ENCODE measurements around the gene LTB4R.

The LTB4R gene

DNA sequence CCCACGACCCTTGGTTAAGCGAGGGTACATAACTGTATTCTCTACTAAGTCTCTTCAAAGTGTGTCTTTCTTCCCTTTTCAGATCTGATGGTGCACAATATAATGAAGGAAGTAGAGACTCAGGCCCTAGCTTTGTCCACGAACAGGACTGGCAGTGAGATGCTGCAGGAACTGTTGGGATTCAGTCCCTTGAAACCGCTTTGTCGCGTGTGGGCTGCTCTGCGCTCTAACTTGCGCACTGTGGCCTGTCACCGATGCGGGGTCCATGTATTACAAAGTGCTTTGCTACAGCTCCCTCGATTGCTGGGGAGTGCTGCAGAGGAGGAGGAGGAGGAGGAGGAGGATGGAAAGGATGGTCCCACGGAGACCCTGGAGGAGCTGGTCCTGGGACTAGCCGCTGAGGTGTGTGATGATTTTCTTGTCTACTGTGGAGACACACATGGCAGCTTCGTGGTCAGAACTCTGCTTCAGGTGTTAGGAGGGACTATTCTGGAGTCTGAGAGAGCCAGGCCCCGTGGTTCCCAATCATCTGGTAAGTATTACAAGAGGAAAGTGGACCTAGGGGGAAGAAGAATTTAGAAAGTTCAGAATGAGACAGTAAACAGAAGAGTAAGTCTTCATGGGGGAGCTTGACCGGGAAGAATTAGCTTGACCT, 10.8 kb upstream of the LTB4R start:
- TF ChIP-seq FOXP2 (optimal IDR thresholded peaks at IDR 0.05; ENCODE audit: borderline replicate concordance, extremely low read depth, extremely low read length, insufficient read depth) (no peak), SIN3A (IDR thresholded peaks at IDR 0.05; ENCODE audit: borderline replicate concordance, insufficient read depth, low read length) (no peak), POLR2AphosphoS5 (IDR thresholded peaks at IDR 0.05; ENCODE audit: low read depth, low read length) (no peak)
- TF ChIP-seq, protein P1, sequence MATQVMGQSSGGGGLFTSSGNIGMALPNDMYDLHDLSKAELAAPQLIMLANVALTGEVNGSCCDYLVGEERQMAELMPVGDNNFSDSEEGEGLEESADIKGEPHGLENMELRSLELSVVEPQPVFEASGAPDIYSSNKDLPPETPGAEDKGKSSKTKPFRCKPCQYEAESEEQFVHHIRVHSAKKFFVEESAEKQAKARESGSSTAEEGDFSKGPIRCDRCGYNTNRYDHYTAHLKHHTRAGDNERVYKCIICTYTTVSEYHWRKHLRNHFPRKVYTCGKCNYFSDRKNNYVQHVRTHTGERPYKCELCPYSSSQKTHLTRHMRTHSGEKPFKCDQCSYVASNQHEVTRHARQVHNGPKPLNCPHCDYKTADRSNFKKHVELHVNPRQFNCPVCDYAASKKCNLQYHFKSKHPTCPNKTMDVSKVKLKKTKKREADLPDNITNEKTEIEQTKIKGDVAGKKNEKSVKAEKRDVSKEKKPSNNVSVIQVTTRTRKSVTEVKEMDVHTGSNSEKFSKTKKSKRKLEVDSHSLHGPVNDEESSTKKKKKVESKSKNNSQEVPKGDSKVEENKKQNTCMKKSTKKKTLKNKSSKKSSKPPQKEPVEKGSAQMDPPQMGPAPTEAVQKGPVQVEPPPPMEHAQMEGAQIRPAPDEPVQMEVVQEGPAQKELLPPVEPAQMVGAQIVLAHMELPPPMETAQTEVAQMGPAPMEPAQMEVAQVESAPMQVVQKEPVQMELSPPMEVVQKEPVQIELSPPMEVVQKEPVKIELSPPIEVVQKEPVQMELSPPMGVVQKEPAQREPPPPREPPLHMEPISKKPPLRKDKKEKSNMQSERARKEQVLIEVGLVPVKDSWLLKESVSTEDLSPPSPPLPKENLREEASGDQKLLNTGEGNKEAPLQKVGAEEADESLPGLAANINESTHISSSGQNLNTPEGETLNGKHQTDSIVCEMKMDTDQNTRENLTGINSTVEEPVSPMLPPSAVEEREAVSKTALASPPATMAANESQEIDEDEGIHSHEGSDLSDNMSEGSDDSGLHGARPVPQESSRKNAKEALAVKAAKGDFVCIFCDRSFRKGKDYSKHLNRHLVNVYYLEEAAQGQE (IDR thresholded peaks at IDR 0.05; ENCODE audit: insufficient read depth in 1 of 2, low read depth in 2 of 2, low read length in 2 of 2): no peak

DNA sequence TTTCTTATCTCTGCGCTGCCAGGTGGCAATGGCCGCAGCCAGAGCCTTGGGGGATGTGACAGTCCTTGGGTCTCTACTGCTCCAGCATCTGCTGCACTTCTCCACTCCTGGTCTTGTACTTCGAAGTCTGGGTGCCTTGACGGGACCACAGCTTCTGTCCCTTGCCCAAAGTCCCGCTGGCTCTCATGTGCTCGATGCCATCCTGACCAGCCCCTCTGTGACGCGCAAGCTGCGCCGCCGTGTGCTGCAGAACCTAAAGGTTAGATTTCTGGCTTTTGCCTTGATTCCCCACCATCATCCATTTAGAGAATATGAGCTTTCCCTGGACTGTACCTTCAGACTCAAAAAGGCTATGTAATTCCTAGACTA, 7.3 kb upstream of the LTB4R start:
- no peak for TF ChIP-seq SIN3A (IDR thresholded peaks at IDR 0.05; ENCODE audit: borderline replicate concordance, insufficient read depth, low read length)
- no peak for TF ChIP-seq TAF1 (IDR thresholded peaks at IDR 0.05; ENCODE audit: borderline replicate concordance, insufficient read depth, low read length)
- TF ChIP-seq, protein P1 (IDR thresholded peaks at IDR 0.05; ENCODE audit: insufficient read depth in 1 of 2, low read depth in 2 of 2, low read length in 2 of 2): no peak
- TF ChIP-seq POLR2AphosphoS5 (IDR thresholded peaks at IDR 0.05; ENCODE audit: low read depth, low read length): no peak
- TF ChIP-seq FOXP2 (optimal IDR thresholded peaks at IDR 0.05; ENCODE audit: borderline replicate concordance, extremely low read depth, extremely low read length, insufficient read depth): no peak

DNA sequence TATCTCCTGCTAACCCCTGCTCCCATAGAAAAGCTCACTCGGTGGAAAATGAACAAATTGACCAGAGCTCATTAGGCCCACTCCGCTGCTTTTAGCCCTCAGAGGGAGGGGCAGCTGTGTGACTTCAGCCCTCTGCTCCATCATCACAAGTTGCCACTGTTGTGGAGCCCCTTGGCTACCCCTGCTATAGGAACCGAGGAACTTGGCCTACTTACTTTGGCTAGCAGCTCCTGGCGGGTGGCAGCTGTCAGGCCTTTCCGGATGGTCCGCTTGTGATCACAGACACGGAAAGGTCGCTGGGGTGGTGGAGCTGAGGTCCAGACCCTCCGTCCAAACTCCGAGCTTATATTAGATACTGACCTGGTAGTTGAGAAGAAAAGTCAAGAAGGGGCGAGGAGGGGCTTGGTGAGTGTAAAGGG, 4.1 kb upstream of the LTB4R start:
- TF ChIP-seq SIN3A (IDR thresholded peaks at IDR 0.05; ENCODE audit: borderline replicate concordance, insufficient read depth, low read length) (no peak), FOXP2 (optimal IDR thresholded peaks at IDR 0.05; ENCODE audit: borderline replicate concordance, extremely low read depth, extremely low read length, insufficient read depth) (no peak), POLR2AphosphoS5 (IDR thresholded peaks at IDR 0.05; ENCODE audit: low read depth, low read length) (no peak)

DNA sequence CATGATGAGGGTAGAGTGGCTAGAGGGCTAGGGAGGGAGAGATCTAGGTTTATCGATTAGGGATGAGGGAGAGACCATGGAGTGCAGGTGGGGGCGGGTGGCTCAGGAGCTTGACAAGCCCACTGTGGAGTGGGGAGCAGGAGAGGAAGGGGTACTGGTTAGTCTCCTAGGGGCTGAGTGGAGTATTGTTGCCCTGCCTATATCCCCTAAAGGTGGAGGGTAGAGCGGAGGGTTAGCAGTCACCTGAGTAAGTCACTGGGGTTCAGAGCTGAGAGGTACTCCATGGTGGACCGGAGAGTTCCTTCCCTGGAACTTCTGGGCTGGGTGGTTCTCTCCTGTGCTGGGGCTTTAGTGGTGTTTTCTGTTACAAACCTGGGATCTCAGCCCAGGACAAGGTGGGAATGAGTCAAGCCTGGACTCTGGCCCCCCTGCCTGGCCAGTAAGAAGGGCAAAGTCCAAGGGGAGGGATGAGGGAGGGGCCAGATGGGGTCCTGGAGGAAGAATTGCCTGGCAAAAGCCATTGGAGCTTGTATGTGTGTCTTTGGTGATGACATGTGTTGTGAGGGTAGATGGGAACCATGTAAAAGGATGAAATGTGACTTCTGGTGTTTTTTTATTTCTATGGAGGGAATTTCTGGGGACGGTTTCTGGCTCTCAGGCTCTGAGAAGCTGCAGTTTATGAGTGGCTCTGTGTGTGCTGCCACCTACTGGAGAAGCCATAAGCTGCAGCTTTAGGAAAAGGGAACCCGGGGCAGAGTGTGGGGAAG, 3.5 kb upstream of the LTB4R start, which contains the start of gene CIDEB:
Gene CIDEB, minus strand, starts transcription at position 403 of the 767 bp plus-strand sequence. Its CDS starts 119 bp downstream, at position 284.
- TF ChIP-seq TAF1 (IDR thresholded peaks at IDR 0.05; ENCODE audit: borderline replicate concordance, insufficient read depth, low read length) (no peak), FOXP2 (optimal IDR thresholded peaks at IDR 0.05; ENCODE audit: borderline replicate concordance, extremely low read depth, extremely low read length, insufficient read depth) (no peak), SIN3A (IDR thresholded peaks at IDR 0.05; ENCODE audit: borderline replicate concordance, insufficient read depth, low read length) (no peak), POLR2AphosphoS5 (IDR thresholded peaks at IDR 0.05; ENCODE audit: low read depth, low read length) (no peak)
- TF ChIP-seq, protein P1 (IDR thresholded peaks at IDR 0.05; ENCODE audit: insufficient read depth in 1 of 2, low read depth in 2 of 2, low read length in 2 of 2): no peak

DNA sequence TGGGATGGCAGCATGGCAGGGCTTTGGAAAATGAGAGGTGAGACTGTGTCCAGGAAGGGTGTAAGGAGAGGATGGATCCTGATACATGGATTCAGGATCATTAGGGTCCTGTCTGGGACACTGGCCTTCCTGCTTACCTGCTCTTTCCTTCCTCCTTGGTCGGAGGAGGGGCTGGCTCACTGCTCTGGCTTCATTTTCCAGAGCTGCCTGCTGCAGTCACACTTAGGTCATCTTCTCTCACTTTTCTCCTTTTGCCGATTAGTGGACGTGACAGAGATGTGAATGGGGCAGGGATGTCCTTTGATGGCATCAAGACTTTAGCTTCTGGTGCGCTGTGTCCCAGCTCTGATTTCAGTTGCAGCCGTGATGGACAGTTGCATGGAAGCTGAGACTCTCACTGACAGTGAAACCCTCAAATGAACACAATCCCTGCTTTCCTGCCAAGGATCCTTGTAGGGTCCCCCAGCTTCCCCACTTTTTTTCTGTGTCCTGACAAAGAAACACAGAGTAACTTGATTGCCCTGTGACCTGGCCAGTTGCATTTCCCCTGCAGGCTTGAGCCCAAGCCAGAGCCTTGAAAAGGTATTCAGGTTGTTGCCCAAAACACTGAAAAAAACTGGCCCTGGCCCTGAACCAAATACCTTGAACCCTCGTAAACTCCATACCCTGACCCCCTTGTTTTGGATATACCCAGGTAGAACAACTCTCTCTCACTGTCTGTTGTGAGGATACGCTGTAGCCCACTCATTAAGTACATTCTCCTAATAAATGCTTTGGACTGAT, 2.8 kb upstream of the LTB4R start:
- TF ChIP-seq POLR2AphosphoS5 (IDR thresholded peaks at IDR 0.05; ENCODE audit: low read depth, low read length) (no peak), FOXP2 (optimal IDR thresholded peaks at IDR 0.05; ENCODE audit: borderline replicate concordance, extremely low read depth, extremely low read length, insufficient read depth) (no peak), SIN3A (IDR thresholded peaks at IDR 0.05; ENCODE audit: borderline replicate concordance, insufficient read depth, low read length) (no peak), TAF1 (IDR thresholded peaks at IDR 0.05; ENCODE audit: borderline replicate concordance, insufficient read depth, low read length) (no peak)
- TF ChIP-seq, protein P1 (IDR thresholded peaks at IDR 0.05; ENCODE audit: insufficient read depth in 1 of 2, low read depth in 2 of 2, low read length in 2 of 2): no peak

Data from PFSK-1 (cell line).